Activated CD4-positive, alpha-beta T cell treated with anti-CD3 and anti-CD28 coated beads for 48 hours (primary cell): ENCODE measurements around the gene CREB5.

ENCODE experiments used
- DNase-seq: peaks from one replicate; pipeline ENCODE4 v3.0.0-alpha.2; 2020

CREB5 gene

DNA sequence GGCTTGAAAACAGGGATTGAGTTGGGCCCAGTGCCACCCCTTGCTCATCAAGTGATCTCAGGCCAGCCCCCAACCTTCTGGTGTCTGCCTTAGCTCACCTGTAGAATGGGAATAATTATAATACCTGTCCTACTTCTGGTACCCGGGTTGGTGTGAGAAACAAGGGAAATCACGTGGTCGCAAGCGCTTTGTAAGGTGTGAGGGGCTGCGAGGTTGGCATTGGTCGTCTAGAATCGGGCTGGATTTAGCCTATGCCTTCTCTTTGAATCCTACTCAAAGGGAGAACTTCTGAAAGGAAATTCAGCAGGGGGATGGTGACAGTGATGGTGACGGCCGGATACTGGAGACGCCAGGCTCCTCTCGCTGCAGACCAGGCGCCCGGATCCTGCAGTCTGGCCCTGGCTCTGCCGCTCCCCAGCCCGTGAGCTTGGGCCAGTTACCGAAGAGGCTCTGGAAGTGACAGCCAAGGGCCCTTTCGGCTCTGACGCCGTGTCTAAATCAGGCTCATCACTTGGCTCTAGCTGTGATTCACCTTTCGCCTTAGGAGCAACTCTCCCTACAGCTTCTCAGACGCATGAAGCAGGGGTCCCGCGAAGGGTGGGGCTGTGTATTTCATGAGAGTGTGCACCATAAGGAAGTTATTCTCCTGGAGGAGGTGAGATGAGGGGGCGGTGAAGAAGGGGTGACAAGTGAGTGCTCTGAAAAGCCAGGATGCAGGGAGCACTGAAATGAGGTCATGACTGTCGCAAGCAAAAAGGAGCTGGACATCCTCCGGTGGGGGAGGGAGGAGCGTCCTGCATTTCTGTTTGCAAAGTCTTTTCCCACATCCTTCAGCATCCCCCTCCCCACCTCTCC, 4.0 kb upstream of the CREB5 start:
- DNase-seq = no peak

GRCh38 chr7:28408960-28409715, 3.2 kb upstream of the CREB5 start:
- peak; percentile 85 for DNase-seq

DNA sequence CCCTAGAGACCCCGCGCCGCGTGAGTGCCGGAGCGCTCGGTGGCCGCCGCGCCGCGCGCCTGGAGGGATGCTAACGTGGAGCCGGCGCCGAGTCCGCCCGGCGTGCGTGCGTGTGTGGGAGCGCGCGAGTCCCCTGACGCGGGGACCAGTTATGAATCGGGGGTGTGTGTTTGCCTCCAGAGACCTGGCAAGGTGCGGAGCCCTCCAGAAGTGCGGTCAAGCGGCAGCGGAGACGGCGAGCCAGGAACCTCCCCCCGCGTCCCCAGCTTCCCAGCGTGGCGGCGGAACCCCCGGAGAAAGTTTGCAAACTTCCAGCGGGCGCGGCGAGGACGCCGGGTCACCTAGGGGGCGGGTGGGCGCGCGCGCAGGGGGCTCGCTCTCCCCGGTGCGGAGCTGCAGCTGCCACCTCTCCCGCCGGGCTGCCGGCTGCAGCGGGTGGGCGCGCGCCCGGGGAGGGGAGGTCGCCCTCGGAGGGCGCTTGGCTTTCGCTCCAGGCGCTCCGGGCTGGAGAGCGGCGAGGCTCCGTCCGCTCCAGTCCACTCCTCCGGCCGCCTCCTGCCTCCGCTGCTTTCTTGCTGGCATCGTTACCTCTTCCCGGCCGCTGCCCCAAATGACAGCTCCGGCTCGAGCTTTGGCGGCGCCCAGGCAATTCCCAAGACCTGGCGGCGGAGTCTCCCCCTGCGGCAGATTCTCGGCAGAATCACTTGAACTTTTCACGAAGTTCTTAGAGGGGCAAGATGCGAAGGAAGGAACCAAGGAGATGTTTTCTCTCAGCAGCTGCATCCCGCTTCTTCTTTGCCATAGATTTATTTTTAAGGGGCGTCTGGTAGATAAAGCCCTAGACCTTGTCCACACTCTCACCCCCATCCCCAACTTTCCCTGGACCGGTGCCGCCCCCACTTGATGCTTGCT, 2.3 kb upstream of the CREB5 start:
- DNase-seq = no peak

GRCh38 chr7:28410628-28411531, 1.4 kb upstream of the CREB5 start:
- DNase-seq = no peak

GRCh38 chr7:28413011-28413410, 693 bp downstream of the CREB5 start:
- DNase-seq = no peak

DNA sequence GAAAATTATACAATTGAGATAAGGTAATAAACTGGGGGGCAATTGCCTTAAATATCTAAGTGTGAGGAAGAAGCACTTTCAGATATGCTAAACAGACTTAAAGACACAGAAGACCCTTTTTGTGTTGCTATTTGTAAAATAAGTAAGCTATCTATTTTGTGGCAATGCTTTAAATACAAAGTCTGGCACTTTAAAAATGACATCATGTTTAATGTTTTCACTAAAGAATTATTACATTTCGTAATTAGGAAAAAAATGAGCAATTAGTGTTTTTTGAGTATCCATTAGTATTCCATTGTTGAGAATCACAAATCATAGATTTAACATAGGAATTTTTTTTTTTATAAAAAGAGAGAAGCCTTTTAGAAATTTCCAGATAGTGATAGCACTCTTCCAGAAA, 2.1 kb downstream of the CREB5 start:
- no peak for DNase-seq

DNA sequence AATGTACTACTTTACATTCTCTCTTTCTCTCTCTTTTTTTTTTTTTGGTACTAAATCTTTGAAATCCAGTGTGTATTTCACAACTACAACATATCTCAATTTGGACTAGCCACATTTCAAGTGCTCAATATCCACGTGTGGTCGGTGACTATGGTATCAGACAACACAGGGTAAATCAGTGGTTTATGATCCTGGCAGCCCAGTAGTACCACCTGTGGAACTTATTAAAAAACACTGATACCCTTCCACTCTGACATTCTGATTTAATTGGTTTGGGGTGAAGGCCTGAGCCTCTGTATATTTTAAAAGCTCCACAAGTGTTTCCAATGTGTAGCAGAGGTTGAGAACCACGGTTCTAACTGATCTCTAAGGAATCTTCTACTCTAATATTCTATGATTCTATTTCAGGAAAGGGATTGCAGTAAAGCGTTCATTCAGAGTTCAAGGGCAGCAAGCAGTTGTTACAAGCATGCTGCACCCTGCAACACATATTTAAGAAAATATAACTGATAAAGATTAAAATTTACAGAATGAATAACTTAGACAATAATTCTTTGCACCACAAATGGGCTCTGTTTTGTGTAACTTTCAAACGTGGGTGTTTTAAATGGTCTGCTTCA, 5.1 kb downstream of the CREB5 start:
- no peak for DNase-seq

DNA sequence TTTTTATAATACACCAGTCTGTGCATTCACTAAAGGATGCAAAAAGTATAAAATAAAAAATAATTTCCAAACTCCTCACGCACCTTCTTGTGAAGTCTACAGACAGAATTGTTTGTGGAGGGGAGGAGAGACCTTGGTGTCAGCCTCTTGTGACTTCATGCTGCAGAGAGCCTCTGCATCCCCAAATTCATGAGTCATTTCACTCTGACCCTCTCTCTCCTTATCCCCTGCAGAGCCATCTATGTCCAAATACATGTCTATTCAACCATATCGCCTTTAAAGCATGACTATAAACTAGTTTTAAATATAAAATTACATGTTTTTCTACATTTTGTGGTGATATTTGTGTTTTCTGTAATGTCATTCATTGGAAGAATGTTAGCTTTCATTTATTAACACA, 6.0 kb downstream of the CREB5 start:
- DNase-seq = no peak

GRCh38 chr7:28418966-28419365, 6.6 kb downstream of the CREB5 start:
- no peak for DNase-seq

- no peak for DNase-seq
Measured at GRCh38 chr7:28419716-28420115, 7.4 kb downstream of the CREB5 start.

- no peak for DNase-seq
Measured at GRCh38 chr7:28423112-28423511, 10.8 kb downstream of the CREB5 start.

- DNase-seq = no peak
Measured at GRCh38 chr7:28423918-28424514, 11.7 kb downstream of the CREB5 start.

DNA sequence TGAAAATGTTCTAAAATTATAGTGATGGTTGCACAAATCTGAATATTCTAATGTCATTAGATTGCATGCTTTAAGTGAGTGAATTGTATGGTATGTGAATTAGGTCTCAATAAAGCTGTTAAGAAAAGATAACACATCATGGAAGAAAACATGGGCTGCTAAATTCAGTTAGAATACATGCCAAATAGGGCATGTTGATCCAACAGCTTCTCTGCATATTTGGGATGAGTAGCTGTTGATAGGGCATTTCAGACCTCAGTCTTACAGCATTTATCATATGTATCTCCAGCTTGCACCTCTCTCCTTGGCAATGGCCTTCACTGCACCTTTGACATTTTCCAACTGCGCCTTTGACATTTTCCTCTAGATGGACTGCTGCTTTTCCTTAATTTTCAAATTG, 13.2 kb downstream of the CREB5 start:
- no peak for DNase-seq

- no peak for DNase-seq
Measured at GRCh38 chr7:28427236-28427635, 14.9 kb downstream of the CREB5 start.

- no peak for DNase-seq
Measured at GRCh38 chr7:28430616-28431015, 18.3 kb downstream of the CREB5 start.

DNA sequence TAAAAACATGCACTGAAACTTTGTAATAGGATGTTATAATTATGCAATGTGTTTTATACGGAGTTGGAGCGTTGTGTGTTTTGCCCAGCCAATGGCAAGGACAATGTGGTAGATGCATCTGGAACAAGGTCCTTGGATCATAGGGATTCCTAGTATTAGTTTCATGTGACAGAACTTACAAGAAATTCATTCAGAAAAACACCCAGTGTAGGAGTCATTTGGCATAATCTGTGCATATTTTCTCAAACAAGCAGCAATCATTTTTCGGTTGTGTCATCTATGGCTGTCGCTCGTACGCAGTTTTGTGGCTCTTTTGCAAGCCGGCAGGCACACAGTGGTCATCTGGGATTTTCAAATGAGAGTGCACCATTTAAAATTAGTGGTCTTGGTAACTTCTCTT, 19.8 kb downstream of the CREB5 start:
- no peak for DNase-seq

- no peak for DNase-seq
Measured at GRCh38 chr7:28433039-28433438, 20.7 kb downstream of the CREB5 start.

- DNase-seq = no peak
Measured at GRCh38 chr7:28433699-28434219, 21.4 kb downstream of the CREB5 start.

- DNase-seq = no peak
Measured at GRCh38 chr7:28434510-28434909, 22.2 kb downstream of the CREB5 start.

GRCh38 chr7:28435152-28435551, 22.8 kb downstream of the CREB5 start:
- DNase-seq = no peak
